Lung (tissue), 12 donors: ENCODE measurements around the gene TNNT2. TPM values are rescaled to one million over a fixed set of nuclear protein-coding genes. Genes with fewer than 3 reads are reported as not detected.

Experiments
- ATAC-seq: fragments of 200-7000 bp; cut with Tn5 transposase; one replicate; pipeline ENCODE4 v1.9.1; 2020; ENCODE audit warnings: moderate number of reproducible peaks; ENCODE audit not compliant: insufficient read depth, low FRiP score
- DNase-seq, 3 donors: peaks; one replicate each; pipeline ENCODE4 v3.0.0-alpha.2; 2013 to 2017
- H3K27ac ChIP-seq, 2 donors: one replicate each; pipeline ENCODE4 v1.5.1; 2013; ENCODE audit warnings: mild to moderate bottlenecking in 2 of 2, moderate library complexity in 2 of 2, control low read depth in 1 of 2, inconsistent platforms in 1 of 2, low read depth in 1 of 2, low read length in 1 of 2
- H3K27me3 ChIP-seq, 3 donors: one replicate each; pipeline ENCODE4 v1.5.1; 2013; ENCODE audit warnings: low read length in 2 of 3; ENCODE audit not compliant: control insufficient read depth in 3 of 3, insufficient read depth in 3 of 3
- H3K36me3 ChIP-seq, 4 donors: one replicate each; pipeline ENCODE4 v1.5.1; 2013; ENCODE audit warnings: low read length in 4 of 4, mild to moderate bottlenecking in 1 of 4, moderate library complexity in 1 of 4; ENCODE audit not compliant: control insufficient read depth in 4 of 4, insufficient read depth in 4 of 4
- H3K4me1 ChIP-seq, 5 donors: one replicate each; pipeline ENCODE4 v1.5.1; 2013; ENCODE audit warnings: low read length in 5 of 5, mild to moderate bottlenecking in 2 of 5, moderate library complexity in 1 of 5; ENCODE audit not compliant: control insufficient read depth in 5 of 5, insufficient read depth in 5 of 5
- H3K4me3 ChIP-seq: one replicate; pipeline ENCODE4 v1.5.1; 2013; ENCODE audit warnings: mild to moderate bottlenecking, control low read depth, moderate library complexity
- H3K9ac ChIP-seq, 2 donors: one replicate each; pipeline ENCODE4 v1.5.1; 2013; ENCODE audit warnings: low read length in 2 of 2, control low read depth in 1 of 2; ENCODE audit not compliant: insufficient read depth in 1 of 2
- H3K9me3 ChIP-seq, 4 donors: one replicate each; pipeline ENCODE4 v1.5.1; 2013; ENCODE audit warnings: low read length in 3 of 4, mild to moderate bottlenecking in 1 of 4, moderate library complexity in 1 of 4; ENCODE audit not compliant: control insufficient read depth in 4 of 4, insufficient read depth in 3 of 4
- WGBS, 2 donors: extraction: QIAGEN DNeasy Blood & Tissue Kit; methylation state at CpG; one replicate each; pipeline ENCODE4 v1.1.7; 2013; 5-methylcytosine and 5-hydroxymethylcytosine counted together
- polyA plus RNA-seq, 2 donors: library from polyadenylated mRNA; stranded (reverse); fragments of 200-250 nt; gene quantifications; one replicate each; pipeline ENCODE4 v1.2.1, GENCODE V29; 2013
- total RNA-seq, 2 donors: library from RNA; depleted of rRNA in 1 of 2; stranded (reverse); fragments of >200 nt in 1 of 2; gene quantifications; one replicate each; pipeline ENCODE4 v1.2.1, GENCODE V29; 2014 to 2021
- TF ChIP-seq, protein P1 (sequence below): IDR thresholded peaks from 2 replicates; pipeline ENCODE4 v1.5.1; 2012; ENCODE audit warnings: mild to moderate bottlenecking; ENCODE audit errors: control extremely low read depth, extremely low read depth
- donor health status: control.
- donor health status: control.
- donor health status: Bipolar disorder and iron deficiency.
- donor health status: healthy.
- donor health status: DM: yes; HTN: yes; CAD: no.

Gene TNNT2
- total and polyA plus RNA-seq, 4 donors: 2.0 to 10.4 (median 5.4) TPM

DNA sequence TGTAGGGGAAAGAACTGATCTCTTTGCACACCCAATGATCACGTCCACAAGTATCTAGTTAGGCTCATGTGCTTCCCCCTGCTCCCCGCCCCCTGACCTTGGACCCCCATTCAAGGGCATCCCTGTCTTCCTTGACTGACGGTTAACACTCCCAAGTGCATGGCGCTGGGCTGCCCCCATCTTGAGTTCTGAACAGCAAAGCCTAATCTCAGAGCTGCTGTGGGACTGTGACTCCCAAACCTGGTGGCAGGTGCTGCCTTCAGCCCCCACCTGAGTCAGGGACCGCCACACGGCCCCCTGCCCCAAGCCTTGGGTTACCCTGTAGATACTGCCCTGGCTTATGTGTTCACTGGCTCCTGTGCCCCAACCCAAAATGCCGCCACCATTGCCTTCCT, 43.1 kb upstream of the TNNT2 start:
- no peak overlapping the region for H3K27ac ChIP-seq
- H3K9me3 ChIP-seq: peaks cover 0 to 2% (median 0%) of the 10 kb centered on the region in 4 donors
- no peaks in the 10 kb centered on the region for H3K4me1 ChIP-seq
- TF ChIP-seq, protein P1, sequence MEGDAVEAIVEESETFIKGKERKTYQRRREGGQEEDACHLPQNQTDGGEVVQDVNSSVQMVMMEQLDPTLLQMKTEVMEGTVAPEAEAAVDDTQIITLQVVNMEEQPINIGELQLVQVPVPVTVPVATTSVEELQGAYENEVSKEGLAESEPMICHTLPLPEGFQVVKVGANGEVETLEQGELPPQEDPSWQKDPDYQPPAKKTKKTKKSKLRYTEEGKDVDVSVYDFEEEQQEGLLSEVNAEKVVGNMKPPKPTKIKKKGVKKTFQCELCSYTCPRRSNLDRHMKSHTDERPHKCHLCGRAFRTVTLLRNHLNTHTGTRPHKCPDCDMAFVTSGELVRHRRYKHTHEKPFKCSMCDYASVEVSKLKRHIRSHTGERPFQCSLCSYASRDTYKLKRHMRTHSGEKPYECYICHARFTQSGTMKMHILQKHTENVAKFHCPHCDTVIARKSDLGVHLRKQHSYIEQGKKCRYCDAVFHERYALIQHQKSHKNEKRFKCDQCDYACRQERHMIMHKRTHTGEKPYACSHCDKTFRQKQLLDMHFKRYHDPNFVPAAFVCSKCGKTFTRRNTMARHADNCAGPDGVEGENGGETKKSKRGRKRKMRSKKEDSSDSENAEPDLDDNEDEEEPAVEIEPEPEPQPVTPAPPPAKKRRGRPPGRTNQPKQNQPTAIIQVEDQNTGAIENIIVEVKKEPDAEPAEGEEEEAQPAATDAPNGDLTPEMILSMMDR: no peak
- DNase-seq (no peak), ATAC-seq (no peak)
- H3K36me3 ChIP-seq: no peaks in the 10 kb centered on the region
- H3K9ac ChIP-seq: no peak overlapping the region
- H3K27me3 ChIP-seq: no peaks in the 10 kb centered on the region
- WGBS, 2 donors: 91 to 97% methylated on average over 7 of the region's 7 CpGs
- no peak overlapping the region for H3K4me3 ChIP-seq

DNA sequence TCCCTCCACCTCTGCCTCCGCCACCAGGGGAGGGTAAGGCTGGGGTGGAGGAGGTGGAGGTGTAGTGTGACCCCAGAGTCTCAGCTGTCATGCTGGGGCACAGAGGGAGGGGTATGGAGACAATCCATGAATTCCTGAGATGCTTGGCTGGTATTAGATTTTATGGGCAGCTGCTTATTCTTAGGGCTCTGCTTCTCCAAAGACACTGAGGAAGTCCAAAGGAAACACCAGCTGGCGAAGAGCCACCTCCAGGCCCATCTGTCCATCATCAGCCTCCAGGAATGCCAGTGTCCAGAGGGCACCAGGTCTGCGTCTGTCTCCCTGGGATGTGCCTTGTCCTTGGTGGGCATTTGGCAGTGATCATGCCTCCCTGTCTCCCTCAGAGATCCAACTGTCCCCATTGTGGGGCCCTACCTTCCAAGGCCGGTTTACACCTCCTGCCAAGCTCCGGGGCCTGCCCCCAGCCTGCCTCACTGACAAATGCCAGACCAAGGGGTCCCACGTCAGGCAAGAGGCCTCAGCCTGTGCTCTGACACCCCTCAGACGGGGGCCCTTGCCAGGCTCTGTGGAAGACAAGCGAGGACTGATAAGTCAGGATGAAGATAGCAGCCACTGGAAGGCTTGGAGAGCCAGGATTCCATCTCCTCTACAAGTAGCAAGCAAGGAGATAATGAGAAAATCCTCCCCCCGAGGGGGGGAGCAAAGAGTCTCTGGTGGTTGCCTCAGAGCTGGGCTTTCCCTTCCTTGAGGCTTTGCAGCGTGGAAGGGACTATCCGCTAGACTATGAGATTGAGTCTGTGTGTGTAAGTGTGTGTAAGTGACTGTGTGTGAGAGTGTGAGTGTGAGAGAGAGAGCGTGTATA, 42.5 kb upstream of the TNNT2 start:
- TF ChIP-seq, protein P1: no peak
- Histone ChIP-seq H3K9me3 (peaks cover 0 to 2% (median 0%) of the 10 kb centered on the region in 4 donors), H3K9ac (no peak overlapping the region), H3K27me3 (no peaks in the 10 kb centered on the region), H3K27ac (no peak overlapping the region), H3K4me3 (no peak overlapping the region), H3K36me3 (no peaks in the 10 kb centered on the region), H3K4me1 (no peaks in the 10 kb centered on the region)
- DNase-seq (no peak), ATAC-seq (no peak)
- WGBS, 2 donors: 75 to 78% methylated on average over 12 of the region's 12 CpGs

DNA sequence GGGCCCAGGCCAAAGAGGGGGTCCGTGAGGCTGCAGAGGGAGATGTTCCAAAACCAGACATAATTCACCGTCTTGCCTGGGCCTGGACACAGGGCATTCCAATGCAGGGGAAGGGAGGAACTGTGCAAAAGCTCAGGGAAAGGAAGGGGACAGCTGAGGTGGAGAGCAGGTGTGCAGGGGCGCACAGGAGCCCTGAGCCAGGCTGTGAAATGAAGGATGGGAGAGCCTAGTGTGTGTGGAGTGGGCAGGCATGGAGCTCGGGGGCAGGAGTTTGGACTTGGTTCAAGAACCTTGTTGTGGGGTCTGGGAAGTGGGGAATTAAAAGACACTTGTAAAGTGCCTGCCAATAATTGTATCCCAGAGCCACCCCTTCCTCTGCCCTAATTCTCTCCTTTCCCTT, 41.8 kb upstream of the TNNT2 start:
- H3K27me3 ChIP-seq: no peaks in the 10 kb centered on the region
- DNase-seq (no peak), ATAC-seq (no peak)
- H3K36me3 ChIP-seq: no peaks in the 10 kb centered on the region
- no peak overlapping the region for H3K9ac ChIP-seq
- no peaks in the 10 kb centered on the region for H3K4me1 ChIP-seq
- H3K4me3 ChIP-seq: no peak overlapping the region
- H3K27ac ChIP-seq: no peak overlapping the region
- WGBS, 2 donors: 85 to 93% methylated on average over 4 of the region's 4 CpGs
- TF ChIP-seq, protein P1: no peak
- H3K9me3 ChIP-seq: peaks cover 0 to 2% (median 0%) of the 10 kb centered on the region in 4 donors
